MV-4-11 (cell line): ENCODE results near the gene EFNA5.

Source experiments
- DNase-seq: peaks from one replicate; lab custom pipeline; 2025; lab: John Stamatoyannopoulos, UW

The EFNA5 gene

DNA sequence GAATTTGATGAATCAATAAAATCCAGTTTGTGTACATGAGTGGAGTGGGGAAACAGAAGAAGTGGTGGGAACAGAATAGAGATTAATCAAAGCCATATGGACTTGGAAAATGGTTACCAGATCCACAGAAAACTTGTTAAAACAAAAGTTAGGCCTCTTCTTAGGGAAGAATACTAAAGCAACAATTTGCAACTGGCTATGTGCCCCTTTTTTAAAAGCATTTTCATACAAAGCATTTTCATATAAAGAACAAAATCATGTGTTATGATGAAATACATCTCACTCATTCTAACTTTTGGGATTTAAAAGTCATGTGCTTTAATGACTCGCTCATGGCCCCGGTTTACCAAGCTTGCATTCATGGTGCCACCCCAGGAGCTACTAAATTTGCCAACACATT lies 276.9 kb downstream of the EFNA5 start:
- no peak for DNase-seq

DNA sequence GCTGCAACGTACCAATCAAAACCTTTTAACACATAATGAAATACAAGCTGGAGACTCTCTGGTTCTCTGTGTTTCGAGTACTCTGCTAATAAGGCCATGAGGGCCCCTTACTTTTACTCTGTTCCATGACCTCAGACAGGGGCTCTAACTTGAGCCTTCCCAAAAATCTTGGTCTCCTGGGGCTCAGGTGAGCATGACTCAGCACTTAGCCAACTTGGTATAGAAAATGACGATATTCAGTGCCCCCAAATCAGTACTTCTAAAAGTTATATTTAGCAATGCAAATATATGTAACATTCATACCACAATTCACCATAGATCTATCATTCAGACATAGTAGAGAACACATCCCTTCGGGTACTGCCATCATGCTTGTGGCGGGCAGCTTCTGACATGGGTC lies 278.9 kb downstream of the EFNA5 start:
- DNase-seq, result no peak

DNA sequence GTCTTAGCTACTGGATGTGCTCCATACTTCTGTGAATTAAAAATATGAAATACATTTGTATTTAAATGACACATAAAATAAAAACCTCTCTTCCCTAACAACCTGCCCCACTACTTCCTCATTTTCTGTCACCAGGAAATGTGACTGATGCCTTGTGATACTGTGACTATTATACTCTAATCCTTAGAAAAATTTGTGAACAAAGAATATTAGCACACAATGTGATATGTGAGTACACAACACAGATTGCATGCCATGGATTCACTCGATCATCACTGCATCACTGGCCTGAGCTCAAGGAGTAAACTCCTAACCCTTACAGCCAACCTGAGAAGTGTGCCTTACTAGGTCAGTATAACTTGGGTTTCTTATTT lies 281.0 kb downstream of the EFNA5 start:
- peak; percentile 73 for DNase-seq

DNA sequence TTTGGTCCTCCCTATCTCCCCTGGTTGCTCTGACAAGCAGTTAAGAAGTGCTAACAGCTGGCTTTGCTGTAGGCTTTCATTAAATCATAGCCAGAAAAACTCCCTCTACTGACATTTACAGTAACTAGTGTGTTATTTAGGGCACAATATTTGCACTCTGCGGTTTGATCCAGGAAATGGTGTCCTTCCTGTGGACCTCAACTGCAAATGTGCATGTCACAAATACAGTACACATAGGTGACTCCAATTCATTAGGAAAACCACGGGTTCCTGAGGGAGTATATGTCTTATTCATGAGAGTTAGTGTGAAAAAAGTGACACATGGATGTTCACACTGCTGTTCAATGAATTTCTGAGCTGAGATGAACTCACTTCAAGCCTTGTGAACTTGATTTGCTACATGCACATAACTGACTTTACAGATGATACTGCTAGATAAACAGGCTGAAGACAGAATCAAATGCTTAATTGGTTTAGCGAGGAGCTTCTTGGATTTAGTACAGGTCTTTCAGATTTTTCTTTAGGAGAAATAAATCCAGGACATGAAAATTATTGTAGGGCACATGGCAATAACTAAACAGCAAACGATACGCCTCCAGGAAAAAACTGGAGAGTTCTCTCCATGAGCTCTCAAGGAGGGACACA lies 281.5 kb downstream of the EFNA5 start:
- DNase-seq, result peak; percentile 89

DNA sequence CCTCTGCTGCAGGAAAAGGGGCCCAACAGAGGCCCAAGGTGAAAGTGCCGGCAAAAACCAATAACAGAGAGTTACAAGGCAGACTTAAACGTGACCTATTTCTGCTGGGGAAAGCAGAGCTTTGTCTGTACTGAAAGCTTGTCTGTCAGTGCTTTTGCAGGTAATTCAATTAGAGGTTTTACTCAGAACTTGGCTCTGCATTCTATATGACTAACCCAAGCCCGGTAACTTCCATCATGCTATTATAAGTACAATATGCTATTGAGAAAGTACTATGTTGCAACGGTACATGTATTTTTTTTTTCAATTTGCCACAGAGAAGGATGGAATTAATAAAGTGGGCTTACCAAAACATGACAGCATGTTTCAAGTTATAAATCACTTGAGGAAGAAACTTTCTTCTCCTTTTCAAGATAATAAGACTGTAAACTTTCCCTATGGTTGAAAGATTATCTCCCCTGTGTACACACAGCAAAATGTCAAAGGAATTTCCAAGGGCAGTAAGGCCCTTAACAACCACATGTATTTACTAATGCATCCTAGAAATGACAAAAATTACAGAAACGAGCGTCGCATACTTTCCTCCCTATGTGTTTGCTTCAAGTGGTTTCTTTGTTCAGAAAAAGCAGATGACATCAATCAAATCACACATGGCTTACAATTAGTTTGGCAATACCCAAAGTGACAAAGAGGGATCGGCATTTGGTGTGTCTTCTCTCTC lies 282.4 kb downstream of the EFNA5 start:
- peak; percentile 80 for DNase-seq

DNA sequence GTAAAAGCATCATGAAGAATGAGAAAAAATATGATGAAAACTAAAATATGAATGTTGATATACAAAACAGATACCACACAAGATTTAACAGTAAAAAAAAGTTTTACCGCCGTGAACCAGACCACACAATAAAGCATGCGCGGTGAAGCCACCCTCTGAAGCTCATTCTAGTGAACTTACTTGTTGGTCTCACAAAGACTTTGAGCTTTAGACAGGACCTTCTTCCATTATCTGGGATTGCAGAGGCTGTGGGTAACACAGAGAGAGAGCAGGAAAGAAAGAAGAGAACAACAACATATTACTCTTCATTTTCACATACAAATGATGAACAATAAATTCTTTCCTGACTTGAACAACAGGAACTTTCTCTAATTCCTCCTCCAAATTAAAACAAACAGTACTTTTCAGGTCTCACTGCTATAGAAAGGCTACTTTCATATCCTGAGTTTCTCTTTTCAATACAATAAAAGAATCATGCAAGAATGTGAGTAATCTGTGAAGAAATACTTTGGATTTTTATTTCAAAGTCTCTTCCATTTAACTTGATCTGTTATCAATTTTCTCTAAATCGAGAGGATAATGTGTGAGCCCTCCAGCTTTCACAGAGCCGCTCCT lies 283.1 kb downstream of the EFNA5 start:
- peak; percentile 15 for DNase-seq

DNA sequence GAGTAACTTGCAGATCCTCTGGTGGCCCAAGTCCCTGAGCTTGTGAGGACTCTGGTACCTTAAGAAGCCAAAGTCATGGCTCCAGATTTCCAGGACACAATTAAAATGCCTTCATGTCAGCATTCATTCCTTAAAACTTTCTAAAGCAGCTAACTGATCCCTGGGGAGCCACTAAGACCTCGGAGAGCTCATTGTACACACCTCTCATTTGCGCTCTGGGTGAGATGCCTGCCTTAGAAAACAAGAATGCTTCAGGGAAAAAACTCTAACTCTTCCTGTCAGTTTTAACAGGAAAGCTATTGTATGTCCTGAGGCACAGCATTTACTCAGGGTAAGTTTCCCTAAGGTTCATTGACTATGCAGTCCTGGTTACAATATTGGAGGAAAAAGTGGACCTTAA lies 285.0 kb downstream of the EFNA5 start:
- DNase-seq, result no peak

DNA sequence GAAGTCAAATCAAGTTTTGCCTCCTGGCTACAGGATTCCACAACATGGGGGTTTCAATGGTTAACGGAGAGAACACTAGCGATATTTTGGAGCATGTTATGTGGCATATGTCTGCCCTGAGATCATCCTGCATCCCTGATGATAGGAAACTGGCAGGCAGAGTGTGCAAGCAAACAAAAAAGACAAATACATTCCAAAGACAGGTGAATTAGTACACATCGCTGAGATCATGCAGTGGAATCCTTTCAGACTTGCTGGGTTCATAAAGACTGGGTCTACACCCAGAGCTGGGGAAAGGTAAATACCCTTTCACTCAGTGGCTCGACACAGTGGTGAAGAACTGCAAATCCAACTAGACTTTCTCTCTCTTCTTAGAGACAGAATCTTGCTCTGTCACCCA lies 286.5 kb downstream of the EFNA5 start:
- no peak for DNase-seq

DNA sequence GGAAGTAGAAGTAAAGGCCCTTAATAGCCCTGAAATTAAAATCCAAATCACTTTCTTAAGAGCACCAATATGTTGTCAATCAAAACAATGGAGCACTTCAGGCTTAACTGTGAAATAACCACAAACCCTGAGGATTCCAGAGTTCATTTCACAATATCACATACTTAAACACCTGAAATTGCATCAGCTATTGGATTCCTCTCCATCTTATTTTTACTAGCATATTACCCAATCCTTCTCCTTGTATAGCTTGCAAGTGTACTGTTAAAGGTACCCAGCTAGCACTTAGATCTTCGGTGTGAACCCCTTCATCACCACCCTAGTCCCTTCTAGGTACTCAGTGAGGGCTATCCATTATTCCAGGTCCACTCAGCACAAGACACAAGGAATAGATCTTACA lies 287.3 kb downstream of the EFNA5 start:
- no peak for DNase-seq

DNA sequence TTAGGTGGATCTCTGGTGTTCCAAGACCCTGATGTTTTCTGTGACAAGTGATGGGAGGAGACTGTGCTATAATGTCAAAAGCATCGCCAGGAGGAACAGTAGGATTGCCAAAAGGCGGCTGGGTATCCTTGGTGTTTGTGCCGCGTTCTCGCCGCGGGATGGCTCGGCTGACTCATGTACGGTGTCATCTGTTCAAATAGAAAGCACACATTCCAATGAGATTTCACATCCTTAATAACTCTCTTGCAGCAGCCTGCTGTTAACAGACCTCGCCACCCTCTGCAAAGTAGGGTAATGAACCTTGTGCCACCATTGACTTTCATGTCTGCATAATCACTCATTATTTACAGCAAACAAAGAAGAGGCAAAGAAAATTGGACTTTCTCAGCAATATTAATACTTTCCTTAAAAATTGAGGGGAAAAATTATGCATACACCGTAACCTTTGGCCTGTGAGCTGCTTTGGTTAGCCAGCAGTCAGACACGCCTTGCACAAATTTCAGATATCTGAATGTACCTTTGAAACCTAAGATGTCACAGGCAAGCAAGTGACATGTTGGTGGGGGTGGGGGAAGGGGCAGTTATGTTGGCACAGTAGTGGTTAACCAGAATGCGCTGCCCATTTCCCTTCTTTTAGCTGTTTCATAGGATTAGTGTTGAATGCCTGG lies 289.4 kb downstream of the EFNA5 start:
- DNase-seq, result peak; percentile 44

DNA sequence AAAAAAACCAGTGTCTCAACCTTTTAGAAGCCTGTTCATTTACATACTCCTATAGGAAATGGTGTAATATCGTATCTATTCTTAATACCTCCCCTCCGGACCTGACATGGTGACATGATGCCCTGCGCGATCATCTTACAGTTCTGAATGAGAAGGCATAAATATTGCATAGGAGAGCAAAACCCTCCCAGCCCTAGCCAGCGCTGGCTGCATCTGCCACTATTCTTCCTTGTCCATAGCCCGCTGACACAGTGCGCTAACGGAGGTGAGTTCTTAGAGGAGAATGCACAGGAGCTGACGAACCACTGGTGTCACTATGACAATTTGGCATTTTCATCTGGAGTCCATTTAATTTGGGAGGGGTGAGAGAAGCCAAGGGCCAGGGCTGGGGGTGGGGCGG lies 290.1 kb downstream of the EFNA5 start:
- DNase-seq, result no peak

DNA sequence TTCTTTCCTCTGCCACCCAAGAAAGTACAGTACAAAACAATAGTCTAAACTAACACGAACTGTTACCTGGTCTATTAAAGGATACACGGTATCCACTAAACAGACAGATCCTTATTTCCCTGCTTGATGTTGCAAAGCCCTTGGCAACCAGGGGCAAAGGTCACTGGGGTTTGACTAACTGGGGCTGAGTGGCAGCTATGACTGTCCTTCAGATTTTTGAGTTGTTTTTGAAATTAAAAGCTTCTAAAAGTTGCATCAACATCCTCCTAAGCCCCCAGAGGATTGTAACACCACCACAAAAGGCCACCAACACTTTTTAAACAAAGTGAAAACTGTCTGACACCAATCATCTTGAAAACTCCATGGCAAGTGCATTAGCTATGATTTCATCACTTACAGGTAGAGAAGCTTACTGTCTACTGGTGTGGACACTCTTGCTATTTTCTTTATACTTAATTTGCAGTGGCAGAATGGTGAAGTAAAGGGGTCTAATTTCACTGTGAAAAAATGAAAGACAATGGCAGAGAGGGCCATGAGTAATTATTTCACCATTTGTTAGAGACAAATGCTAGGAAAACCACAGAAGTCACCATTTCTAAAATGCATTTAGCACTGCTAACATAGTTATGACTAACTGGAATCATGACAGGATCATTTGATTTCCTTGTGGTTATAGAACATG lies 292.4 kb downstream of the EFNA5 start:
- no peak for DNase-seq

DNA sequence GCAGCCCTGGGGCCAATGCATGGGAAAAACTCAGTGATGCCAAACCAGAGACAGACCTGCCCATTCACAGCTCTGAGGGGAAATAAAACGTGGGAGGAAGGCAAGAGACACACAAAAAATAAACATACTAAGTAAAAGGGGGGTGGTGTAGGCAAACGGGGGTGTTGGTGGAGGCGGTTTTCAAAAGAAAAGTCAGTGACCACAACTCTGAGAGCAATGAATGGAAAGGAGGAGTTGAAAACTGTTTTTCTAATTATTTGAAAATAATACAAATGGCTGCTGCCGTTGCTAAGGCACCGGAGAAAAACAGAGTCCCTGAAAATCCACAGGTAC lies 293.5 kb downstream of the EFNA5 start:
- DNase-seq, result no peak

DNA sequence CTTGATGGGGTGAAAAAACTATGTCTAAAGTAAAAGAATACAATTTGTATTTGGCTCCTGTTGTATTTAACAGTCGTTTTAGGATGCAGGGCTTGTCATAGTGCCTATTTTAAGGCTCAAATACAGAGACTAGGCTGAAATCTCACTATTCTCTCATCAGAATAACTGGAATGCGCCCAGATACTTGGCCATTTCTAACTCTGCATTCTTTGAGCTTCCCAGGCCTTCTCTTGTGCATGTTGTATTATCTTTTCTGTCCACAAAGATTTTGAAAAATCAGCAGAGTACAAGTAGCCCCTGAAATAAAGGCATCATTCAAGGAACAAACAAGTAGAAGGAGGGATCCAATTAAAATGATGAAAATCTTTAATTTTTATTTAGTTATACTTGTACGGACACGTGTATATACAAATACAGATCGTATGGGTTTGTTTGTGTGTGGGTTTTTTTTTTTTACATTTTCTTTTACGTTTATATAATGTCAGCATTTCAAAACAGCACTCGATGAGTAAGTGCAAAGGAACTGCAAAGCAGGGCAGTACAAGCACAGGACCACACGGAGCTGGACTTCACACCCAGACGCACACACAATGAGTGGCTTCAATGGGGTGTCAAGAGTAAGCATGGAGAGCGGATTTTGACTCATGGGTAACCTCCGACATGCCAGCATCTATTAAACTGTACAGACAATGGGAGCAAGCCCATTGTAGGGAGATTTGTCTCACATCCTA lies 294.0 kb downstream of the EFNA5 start:
- DNase-seq, result no peak

DNA sequence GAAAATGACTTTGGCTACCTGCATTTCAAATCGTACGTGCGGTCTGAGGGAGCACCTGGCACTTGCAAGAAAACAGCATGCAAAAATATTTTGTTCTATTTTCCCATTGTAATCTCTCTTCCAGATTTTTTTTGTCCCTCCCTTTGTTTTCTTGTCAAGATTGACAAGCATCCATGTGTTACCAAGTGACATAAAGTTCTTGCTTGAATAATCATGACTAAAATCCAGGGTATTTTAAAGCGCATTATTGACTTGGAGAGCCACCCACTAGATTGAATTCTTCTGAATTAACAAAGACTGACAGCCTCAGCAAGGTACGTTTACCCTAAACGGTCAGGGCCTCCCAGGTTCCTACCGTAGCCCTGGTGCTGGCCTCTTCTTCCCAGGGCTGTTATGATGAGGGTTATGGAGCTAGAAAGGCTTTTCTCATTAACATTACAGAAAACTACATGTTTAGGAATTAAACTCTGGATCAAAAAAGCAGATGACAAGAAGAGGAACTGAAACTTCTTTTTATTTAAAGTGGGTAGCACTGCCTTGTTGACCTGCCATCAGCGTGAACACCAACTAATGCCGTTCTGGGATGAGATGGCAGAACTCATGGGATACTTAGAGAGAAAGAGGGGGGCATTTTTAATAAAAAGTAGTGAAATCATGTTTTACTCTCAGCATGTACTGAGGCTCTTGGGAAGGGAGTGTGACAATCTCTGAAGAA lies 297.0 kb downstream of the EFNA5 start:
- DNase-seq, result peak; percentile 67

DNA sequence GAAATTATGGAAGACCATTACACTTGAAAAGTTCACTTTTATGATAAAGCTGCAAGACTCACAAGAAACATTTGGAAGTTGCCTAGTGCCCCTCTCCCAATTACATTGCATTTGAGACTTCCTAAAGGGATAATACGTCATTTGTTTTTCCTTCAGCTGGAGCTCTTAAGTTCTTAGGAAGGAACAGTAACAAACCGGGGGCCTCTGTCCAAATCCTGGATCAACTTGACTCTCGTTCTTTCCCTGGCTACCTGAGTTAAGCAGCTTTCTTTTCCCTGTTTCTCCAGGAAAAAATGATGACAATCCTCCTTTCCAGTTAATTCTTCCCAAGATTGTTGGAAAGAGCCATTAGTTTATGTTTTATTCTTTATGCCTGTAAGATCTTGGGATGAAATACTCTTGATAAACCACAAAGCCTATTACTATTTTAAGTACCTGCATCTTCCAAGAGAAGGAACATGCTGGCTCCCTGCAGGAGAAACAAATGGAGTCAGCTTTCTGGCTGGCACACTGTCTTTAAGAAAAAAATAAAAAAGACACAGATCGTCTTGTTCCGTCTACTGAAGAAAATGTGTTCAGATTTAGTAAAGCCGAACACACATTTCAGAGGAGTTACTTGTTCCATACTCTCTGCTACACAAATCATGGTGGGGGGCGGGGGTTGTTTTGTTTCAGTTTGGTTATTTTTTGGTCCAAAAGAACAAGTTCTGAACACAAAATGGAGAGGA lies 297.9 kb downstream of the EFNA5 start:
- DNase-seq, result no peak

DNA sequence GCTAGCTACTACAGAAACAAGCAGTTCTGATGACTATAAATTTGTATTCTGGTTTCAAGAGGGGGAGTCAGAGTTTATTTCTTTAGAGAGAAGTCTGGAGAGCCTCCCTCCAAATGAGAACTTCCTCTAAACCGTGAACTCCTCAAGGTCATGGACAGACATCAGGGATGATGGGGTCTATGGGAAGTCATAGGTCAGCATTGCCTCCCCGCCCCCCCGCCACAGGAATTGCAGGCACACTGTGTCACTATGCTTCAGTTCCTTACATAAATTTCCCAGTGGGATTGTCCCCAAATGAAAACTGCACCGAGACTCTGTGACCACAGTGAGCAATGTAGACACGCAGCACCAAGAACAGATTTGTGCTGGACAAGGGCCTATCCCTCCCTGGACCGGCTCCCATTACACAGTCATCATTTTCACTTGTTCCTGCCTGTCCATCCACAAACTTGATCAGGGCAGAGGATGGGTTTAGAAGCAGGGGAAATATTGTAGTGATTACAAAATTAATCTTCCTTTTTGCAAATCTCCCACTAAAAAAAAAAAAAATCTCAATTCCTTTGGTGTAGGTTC lies 300.3 kb downstream of the EFNA5 start:
- DNase-seq, result peak; percentile 2

DNA sequence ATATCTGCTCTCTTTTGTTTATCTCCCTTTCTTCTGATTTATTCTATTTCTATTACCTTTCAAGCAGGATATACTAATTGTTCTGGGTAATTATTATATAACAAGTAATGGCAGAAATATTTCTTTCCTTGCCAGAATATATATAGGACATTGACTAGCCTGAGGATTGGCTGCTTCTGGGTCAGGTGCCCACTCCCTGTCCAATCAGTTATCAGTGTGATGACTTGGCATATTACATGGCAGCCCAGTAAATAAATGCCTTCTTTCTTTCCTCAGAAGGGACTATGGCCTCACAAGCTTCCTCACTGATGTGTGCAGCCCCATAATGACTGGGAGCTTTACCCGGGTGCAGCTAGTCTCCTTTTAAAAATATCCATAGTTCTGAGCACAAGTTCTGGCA lies 301.1 kb downstream of the EFNA5 start:
- DNase-seq, result no peak

DNA sequence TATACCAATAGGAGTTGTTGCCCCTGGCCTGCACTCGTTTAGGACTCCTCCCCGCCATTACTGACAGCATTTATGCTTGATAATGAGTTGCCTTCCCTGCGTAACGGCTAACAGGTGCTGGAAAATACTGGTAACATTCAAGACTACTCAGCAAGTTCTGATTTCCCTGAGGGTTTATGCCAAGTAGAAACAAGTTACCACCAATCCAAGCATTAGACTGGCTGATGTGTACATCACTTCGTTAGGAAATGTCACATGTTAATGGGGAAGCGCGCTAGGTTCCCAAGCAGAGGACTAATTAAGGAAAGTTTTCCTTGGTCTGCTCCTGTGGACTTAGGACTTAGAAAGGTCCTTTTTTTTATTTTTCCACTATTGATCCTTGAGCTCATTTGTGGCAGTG lies 302.1 kb downstream of the EFNA5 start:
- DNase-seq, result no peak

DNA sequence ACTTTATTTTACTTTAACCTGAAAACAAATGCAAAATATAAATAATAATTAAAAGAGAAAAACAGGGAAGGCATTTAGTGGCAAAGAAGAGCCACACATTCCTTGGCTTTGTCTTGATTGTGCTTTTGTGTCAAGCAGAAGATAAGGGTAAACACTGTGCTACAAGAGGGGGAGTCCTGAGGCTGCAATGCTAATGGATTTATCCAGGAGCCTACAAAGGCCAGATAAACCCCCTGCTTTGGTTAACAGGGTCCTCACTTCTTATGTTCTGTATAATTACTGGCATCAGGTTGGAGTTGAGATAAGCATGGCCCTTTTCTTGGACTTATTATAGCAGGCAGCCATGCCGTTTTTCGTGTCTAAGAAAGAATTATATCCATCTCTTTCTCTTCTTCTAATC lies 302.8 kb downstream of the EFNA5 start:
- no peak for DNase-seq
